ENCODE measurements around the gene PNKD.

- TF ChIP-seq POLR2A (IDR thresholded peaks at IDR 0.05): peak in 1 of 2 donors; percentile 59
- TF ChIP-seq CTCF (IDR thresholded peaks at IDR 0.05): peak; percentile 83 to 99 (median 94)
Observed at GRCh38 chr2:218395826-218396687, 125.7 kb downstream of the PNKD start.

Measured in heart left ventricle (tissue), 13 donors.